ENCODE measurements around the gene ITGA6.

DNA sequence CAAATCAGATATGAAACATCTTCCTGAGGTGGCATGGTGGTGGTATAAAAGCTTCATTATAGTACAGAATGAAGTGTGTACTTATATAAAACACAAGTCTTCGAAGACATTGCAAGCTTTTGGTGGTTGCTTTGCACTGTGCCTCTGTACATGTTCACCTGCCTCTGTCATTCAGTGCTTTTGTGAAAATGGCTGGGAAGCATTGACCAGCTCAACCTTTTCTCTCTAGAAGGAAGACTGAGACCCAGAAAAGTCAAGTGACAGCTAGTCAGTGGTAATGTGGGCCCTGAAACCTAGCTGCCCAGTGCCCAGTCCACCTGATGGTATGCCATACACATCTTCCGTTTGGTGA is 12.1 kb downstream of the ITGA6 start:
- TF ChIP-seq SMC3 (conservative IDR thresholded peaks at IDR 0.05; ENCODE audit: poor library complexity) (no peak), EP300 (conservative IDR thresholded peaks at IDR 0.05; ENCODE audit: poor library complexity, severe bottlenecking) (no peak), MXI1 (conservative IDR thresholded peaks at IDR 0.05; ENCODE audit: poor library complexity, severe bottlenecking) (no peak), EZH2 (IDR thresholded peaks at IDR 0.05; ENCODE audit: borderline replicate concordance, insufficient read depth, low read length, poor library complexity, severe bottlenecking) (no peak), POLR2AphosphoS5 (IDR thresholded peaks at IDR 0.05) (no peak)
- TF ChIP-seq, protein P1, sequence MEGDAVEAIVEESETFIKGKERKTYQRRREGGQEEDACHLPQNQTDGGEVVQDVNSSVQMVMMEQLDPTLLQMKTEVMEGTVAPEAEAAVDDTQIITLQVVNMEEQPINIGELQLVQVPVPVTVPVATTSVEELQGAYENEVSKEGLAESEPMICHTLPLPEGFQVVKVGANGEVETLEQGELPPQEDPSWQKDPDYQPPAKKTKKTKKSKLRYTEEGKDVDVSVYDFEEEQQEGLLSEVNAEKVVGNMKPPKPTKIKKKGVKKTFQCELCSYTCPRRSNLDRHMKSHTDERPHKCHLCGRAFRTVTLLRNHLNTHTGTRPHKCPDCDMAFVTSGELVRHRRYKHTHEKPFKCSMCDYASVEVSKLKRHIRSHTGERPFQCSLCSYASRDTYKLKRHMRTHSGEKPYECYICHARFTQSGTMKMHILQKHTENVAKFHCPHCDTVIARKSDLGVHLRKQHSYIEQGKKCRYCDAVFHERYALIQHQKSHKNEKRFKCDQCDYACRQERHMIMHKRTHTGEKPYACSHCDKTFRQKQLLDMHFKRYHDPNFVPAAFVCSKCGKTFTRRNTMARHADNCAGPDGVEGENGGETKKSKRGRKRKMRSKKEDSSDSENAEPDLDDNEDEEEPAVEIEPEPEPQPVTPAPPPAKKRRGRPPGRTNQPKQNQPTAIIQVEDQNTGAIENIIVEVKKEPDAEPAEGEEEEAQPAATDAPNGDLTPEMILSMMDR (IDR thresholded peaks at IDR 0.05; ENCODE audit: poor library complexity, severe bottlenecking): no peak
- TF ChIP-seq, protein P2, sequence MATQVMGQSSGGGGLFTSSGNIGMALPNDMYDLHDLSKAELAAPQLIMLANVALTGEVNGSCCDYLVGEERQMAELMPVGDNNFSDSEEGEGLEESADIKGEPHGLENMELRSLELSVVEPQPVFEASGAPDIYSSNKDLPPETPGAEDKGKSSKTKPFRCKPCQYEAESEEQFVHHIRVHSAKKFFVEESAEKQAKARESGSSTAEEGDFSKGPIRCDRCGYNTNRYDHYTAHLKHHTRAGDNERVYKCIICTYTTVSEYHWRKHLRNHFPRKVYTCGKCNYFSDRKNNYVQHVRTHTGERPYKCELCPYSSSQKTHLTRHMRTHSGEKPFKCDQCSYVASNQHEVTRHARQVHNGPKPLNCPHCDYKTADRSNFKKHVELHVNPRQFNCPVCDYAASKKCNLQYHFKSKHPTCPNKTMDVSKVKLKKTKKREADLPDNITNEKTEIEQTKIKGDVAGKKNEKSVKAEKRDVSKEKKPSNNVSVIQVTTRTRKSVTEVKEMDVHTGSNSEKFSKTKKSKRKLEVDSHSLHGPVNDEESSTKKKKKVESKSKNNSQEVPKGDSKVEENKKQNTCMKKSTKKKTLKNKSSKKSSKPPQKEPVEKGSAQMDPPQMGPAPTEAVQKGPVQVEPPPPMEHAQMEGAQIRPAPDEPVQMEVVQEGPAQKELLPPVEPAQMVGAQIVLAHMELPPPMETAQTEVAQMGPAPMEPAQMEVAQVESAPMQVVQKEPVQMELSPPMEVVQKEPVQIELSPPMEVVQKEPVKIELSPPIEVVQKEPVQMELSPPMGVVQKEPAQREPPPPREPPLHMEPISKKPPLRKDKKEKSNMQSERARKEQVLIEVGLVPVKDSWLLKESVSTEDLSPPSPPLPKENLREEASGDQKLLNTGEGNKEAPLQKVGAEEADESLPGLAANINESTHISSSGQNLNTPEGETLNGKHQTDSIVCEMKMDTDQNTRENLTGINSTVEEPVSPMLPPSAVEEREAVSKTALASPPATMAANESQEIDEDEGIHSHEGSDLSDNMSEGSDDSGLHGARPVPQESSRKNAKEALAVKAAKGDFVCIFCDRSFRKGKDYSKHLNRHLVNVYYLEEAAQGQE (IDR thresholded peaks at IDR 0.05; ENCODE audit: borderline replicate concordance): no peak

Data from neural cell (in vitro differentiated cells).